HEK293 (cell line): ENCODE results near the gene SRD5A1.

Experiments used
- MEIS1 ChIP-seq: sonication (generic); formaldehyde crosslinking; IDR thresholded peaks from 2 replicates; pipeline ENCODE4 v1.8.1; 2022; ENCODE audit warnings: missing genetic modification reagents, mild to moderate bottlenecking, borderline replicate concordance
- YY1 ChIP-seq: fragments of 450-650 bp; formaldehyde crosslinking; IDR thresholded peaks from 2 replicates; pipeline ENCODE4 v1.5.1; 2018; ENCODE audit warnings: missing biosample characterization, missing genetic modification characterization
- ZBTB20 ChIP-seq: fragments of 450-650 bp; formaldehyde crosslinking; IDR thresholded peaks from 2 replicates; pipeline ENCODE4 v1.5.1; 2016; ENCODE audit warnings: missing biosample characterization, missing genetic modification characterization
- ZNF202 ChIP-seq: fragments of 450-650 bp; formaldehyde crosslinking; IDR thresholded peaks from 2 replicates; pipeline ENCODE4 v1.5.1; 2016; ENCODE audit warnings: missing biosample characterization, missing genetic modification characterization, borderline replicate concordance
- ZNF23 ChIP-seq: fragments of 450-650 bp; formaldehyde crosslinking; IDR thresholded peaks from 2 replicates; pipeline ENCODE4 v1.5.1; 2016; ENCODE audit warnings: missing biosample characterization, missing genetic modification characterization, borderline replicate concordance
- ZNF274 ChIP-seq, 2 experiments: fragments of 200-500 bp in 1 of 2; fragments of 450-650 bp in 1 of 2; sonication (Bioruptor generic) in 1 of 2; formaldehyde crosslinking in 1 of 2; IDR thresholded peaks; 2 replicates each; pipeline versions ENCODE4 v1.5.1 to v1.6.1; 2014 to 2016; ENCODE audit warnings: borderline replicate concordance in 1 of 2, inconsistent platforms in 1 of 2, low read length in 1 of 2, missing biosample characterization in 1 of 2, missing genetic modification characterization in 1 of 2
- ZNF292 ChIP-seq: fragments of 450-650 bp; formaldehyde crosslinking; IDR thresholded peaks from 2 replicates; pipeline ENCODE4 v1.5.1; 2016; ENCODE audit warnings: low read depth, missing biosample characterization, missing genetic modification characterization, borderline replicate concordance
- ZNF423 ChIP-seq: fragments of 450-650 bp; formaldehyde crosslinking; IDR thresholded peaks from 2 replicates; pipeline ENCODE4 v1.5.1; 2016; ENCODE audit warnings: missing biosample characterization, missing genetic modification characterization
- ZNF629 ChIP-seq: fragments of 450-650 bp; formaldehyde crosslinking; IDR thresholded peaks from 2 replicates; pipeline ENCODE4 v1.5.1; 2017; ENCODE audit warnings: missing biosample characterization, missing genetic modification characterization
- TF ChIP-seq, protein P1 (sequence below): fragments of 450-650 bp; formaldehyde crosslinking; IDR thresholded peaks from 2 replicates; pipeline ENCODE4 v1.5.1; 2016; ENCODE audit warnings: missing biosample characterization, missing genetic modification characterization
- TF ChIP-seq, protein P2 (sequence below): fragments of 450-650 bp; formaldehyde crosslinking; IDR thresholded peaks from 2 replicates; pipeline ENCODE4 v1.5.1; 2016; ENCODE audit warnings: missing biosample characterization, missing genetic modification characterization
- TF ChIP-seq, protein P3 (sequence below): fragments of 450-650 bp; formaldehyde crosslinking; IDR thresholded peaks from 2 replicates; pipeline ENCODE4 v1.5.1; 2016; ENCODE audit warnings: missing biosample characterization, missing genetic modification characterization
- TF ChIP-seq, protein P4 (sequence below): fragments of 450-650 bp; formaldehyde crosslinking; IDR thresholded peaks from 2 replicates; pipeline ENCODE4 v1.5.1; 2016; ENCODE audit warnings: missing biosample characterization, missing genetic modification characterization

DNA sequence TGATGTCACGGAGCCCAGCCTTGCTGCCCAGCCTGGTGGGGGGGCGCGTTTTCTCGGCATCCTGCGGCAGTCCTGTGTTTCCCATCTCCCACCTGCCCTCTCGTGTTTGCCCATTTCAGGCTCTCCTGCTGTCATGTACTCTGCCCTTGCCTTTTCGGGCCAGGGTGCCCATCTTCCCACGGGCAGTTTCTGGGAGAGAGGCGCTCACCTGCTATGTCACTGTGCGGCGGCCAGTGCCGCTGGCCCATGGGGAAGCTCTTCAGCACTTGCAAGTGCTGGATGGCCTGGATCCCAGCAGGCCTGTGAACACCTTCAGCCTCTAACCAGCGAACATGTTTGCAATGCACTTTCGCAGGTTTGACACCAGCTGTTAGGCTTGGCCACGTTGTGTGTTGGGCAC is 33.5 kb downstream of the SRD5A1 start:
- TF ChIP-seq, protein P1, sequence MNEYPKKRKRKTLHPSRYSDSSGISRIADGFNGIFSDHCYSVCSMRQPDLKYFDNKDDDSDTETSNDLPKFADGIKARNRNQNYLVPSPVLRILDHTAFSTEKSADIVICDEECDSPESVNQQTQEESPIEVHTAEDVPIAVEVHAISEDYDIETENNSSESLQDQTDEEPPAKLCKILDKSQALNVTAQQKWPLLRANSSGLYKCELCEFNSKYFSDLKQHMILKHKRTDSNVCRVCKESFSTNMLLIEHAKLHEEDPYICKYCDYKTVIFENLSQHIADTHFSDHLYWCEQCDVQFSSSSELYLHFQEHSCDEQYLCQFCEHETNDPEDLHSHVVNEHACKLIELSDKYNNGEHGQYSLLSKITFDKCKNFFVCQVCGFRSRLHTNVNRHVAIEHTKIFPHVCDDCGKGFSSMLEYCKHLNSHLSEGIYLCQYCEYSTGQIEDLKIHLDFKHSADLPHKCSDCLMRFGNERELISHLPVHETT (tag by site-specific recombination), result no peak
- TF ChIP-seq, protein P2, sequence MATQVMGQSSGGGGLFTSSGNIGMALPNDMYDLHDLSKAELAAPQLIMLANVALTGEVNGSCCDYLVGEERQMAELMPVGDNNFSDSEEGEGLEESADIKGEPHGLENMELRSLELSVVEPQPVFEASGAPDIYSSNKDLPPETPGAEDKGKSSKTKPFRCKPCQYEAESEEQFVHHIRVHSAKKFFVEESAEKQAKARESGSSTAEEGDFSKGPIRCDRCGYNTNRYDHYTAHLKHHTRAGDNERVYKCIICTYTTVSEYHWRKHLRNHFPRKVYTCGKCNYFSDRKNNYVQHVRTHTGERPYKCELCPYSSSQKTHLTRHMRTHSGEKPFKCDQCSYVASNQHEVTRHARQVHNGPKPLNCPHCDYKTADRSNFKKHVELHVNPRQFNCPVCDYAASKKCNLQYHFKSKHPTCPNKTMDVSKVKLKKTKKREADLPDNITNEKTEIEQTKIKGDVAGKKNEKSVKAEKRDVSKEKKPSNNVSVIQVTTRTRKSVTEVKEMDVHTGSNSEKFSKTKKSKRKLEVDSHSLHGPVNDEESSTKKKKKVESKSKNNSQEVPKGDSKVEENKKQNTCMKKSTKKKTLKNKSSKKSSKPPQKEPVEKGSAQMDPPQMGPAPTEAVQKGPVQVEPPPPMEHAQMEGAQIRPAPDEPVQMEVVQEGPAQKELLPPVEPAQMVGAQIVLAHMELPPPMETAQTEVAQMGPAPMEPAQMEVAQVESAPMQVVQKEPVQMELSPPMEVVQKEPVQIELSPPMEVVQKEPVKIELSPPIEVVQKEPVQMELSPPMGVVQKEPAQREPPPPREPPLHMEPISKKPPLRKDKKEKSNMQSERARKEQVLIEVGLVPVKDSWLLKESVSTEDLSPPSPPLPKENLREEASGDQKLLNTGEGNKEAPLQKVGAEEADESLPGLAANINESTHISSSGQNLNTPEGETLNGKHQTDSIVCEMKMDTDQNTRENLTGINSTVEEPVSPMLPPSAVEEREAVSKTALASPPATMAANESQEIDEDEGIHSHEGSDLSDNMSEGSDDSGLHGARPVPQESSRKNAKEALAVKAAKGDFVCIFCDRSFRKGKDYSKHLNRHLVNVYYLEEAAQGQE (tag by site-specific recombination), result no peak
- TF ChIP-seq, protein P3, sequence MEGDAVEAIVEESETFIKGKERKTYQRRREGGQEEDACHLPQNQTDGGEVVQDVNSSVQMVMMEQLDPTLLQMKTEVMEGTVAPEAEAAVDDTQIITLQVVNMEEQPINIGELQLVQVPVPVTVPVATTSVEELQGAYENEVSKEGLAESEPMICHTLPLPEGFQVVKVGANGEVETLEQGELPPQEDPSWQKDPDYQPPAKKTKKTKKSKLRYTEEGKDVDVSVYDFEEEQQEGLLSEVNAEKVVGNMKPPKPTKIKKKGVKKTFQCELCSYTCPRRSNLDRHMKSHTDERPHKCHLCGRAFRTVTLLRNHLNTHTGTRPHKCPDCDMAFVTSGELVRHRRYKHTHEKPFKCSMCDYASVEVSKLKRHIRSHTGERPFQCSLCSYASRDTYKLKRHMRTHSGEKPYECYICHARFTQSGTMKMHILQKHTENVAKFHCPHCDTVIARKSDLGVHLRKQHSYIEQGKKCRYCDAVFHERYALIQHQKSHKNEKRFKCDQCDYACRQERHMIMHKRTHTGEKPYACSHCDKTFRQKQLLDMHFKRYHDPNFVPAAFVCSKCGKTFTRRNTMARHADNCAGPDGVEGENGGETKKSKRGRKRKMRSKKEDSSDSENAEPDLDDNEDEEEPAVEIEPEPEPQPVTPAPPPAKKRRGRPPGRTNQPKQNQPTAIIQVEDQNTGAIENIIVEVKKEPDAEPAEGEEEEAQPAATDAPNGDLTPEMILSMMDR, result no peak
- TF ChIP-seq MEIS1 (CRISPR knock-in tag) (no peak), ZNF292 (tag by site-specific recombination) (no peak), ZNF423 (tag by site-specific recombination) (no peak), ZNF202 (tag by site-specific recombination) (0 out of 2 replicates have a peak, but pooled peaks have one; percentile 41), ZNF274 (IDR thresholded peaks at IDR 0.05; ENCODE audit: low read length) (no peak), ZNF274 (tag by site-specific recombination; IDR thresholded peaks at IDR 0.05; ENCODE audit: borderline replicate concordance) (no peak), YY1 (tag by site-specific recombination) (no peak), ZNF23 (tag by site-specific recombination) (no peak), ZNF629 (tag by site-specific recombination) (no peak), ZBTB20 (tag by site-specific recombination) (no peak)
- TF ChIP-seq, protein P4, sequence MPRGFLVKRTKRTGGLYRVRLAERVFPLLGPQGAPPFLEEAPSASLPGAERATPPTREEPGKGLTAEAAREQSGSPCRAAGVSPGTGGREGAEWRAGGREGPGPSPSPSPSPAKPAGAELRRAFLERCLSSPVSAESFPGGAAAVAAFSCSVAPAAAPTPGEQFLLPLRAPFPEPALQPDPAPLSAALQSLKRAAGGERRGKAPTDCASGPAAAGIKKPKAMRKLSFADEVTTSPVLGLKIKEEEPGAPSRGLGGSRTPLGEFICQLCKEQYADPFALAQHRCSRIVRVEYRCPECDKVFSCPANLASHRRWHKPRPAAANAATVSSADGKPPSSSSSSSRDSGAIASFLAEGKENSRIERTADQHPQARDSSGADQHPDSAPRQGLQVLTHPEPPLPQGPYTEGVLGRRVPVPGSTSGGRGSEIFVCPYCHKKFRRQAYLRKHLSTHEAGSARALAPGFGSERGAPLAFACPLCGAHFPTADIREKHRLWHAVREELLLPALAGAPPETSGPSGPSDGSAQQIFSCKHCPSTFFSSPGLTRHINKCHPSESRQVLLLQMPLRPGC (tag by site-specific recombination), result no peak
